GM18507 (cell line): ENCODE measurements around the gene DDX55.

Source experiments
- DNase-seq: peaks from one replicate; pipeline ENCODE4 v3.0.0; 2011; ENCODE audit warnings: low read depth; ENCODE audit not compliant: insufficient read length; ENCODE audit errors: extremely low spot score
- FAIRE-seq: peaks from 2 replicates; lab custom pipeline; 2011; peaks lifted over from hg19 to GRCh38; lab: Jason Lieb, UNC

Gene DDX55

GRCh38 chr12:123659996-123660727 is 58.3 kb downstream of the DDX55 start:
- DNase-seq (no peak), FAIRE-seq (no peak)

- DNase-seq, result no peak
- FAIRE-seq, result no peak
Observed at GRCh38 chr12:123667771-123668170, 65.9 kb downstream of the DDX55 start.
